Ectodermal cell (in vitro differentiated cells): ENCODE data around the gene NPEPPS.
"Not testable (repeated sequence)": the region's sequence is repeated elsewhere in the genome, so short reads cannot be mapped to it uniquely, and the experiment has no call there.

Source experiments
- H3K27ac ChIP-seq: 2 replicates; pipeline ENCODE4 v1.7.0; 2013; ENCODE audit warnings: mild to moderate bottlenecking, low read depth, low read length; ENCODE audit not compliant: insufficient read depth, poor library complexity, severe bottlenecking
- H3K27me3 ChIP-seq: 2 replicates; pipeline ENCODE4 v1.7.0; 2013; ENCODE audit warnings: mild to moderate bottlenecking, low read length; ENCODE audit not compliant: insufficient read depth, control insufficient read depth, poor library complexity, severe bottlenecking
- H3K36me3 ChIP-seq: one replicate; pipeline ENCODE4 v1.7.0; 2013; ENCODE audit warnings: low read length; ENCODE audit not compliant: control insufficient read depth, insufficient read depth
- H3K4me1 ChIP-seq: one replicate; pipeline ENCODE4 v1.7.0; 2013; ENCODE audit warnings: low read length; ENCODE audit not compliant: control insufficient read depth, insufficient read depth
- H3K4me3 ChIP-seq: 2 replicates; pipeline ENCODE4 v1.7.0; 2013; ENCODE audit warnings: low read depth, low read length, control low read depth; ENCODE audit not compliant: insufficient read depth
- H3K9me3 ChIP-seq: 2 replicates; pipeline ENCODE4 v1.7.0; 2013; ENCODE audit warnings: mild to moderate bottlenecking, low read length, moderate library complexity; ENCODE audit not compliant: control insufficient read depth
- WGBS, 2 experiments: methylation state at CpG; one replicate each; pipeline ENCODE4 v1.1.7; 2013; ENCODE audit warnings: missing lambda C conversion rate in 2 of 2; 5-methylcytosine and 5-hydroxymethylcytosine counted together

NPEPPS gene

DNA sequence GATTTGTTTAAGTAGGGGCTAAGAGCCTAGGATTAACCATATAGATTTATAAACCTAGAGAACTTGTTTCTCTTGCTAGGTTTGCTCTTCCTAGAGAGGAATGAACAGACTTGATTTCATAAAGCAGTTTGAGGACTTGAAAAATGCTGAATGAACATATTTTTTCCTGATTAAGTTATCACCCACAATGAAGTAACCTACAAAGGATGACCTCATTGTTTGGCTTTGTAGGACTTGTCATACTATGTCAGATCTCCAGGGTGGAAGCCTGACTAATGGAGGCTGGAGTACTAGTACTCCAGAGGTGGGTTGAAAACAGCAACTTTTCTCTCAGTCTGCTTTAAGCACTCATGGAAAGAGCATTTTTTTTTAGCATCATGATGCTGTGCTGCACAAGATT, 12.0 kb upstream of the NPEPPS start:
- not testable (repeated sequence) for H3K4me3 ChIP-seq, H3K4me1 ChIP-seq, H3K9me3 ChIP-seq, H3K36me3 ChIP-seq, H3K27ac ChIP-seq, H3K27me3 ChIP-seq

DNA sequence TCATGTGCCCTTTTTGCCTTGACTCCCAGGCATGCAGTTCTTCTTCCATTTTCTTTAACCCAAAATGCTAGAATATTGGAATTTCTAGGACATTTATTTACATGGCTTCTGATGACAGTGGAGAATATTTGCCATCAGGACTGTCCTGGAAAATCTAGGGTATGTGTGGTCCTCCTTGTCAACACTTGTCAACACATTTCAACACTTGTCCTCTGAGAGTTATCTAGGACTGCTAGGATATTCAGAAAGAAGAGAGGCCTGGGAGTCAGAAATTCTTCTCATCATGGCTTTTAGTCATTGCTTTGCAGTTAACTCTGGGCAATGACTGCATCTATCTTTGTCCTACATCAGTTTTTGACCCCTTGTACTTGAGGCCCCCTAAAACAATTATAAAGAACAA, 11.5 kb upstream of the NPEPPS start:
- H3K27me3 ChIP-seq, H3K4me1 ChIP-seq, H3K4me3 ChIP-seq, H3K9me3 ChIP-seq, H3K36me3 ChIP-seq, H3K27ac ChIP-seq: not testable (repeated sequence)

DNA sequence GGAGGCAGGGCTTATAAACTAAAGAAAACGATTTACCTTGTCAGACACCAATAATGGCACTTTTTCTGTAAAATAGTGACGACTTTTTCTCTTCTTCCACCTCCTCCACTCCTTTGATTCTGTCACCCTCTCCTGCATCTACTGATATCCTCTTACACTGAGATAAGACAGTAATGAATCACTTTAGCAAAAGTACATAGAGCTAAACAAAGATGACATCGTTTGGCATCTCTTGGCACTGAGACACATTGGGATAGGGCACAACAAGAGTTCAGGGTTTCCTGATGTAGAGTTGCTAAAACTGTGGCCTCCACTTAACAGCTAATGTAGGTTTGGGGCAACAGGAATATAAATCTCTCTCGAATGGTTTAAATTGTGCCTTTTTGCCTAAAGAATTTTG, 10.6 kb upstream of the NPEPPS start:
- H3K27me3 ChIP-seq, H3K4me1 ChIP-seq, H3K9me3 ChIP-seq, H3K36me3 ChIP-seq, H3K27ac ChIP-seq, H3K4me3 ChIP-seq: not testable (repeated sequence)
- 79 to 87% methylated on average over 3 of the region's 4 CpGs for WGBS, 2 experiments

DNA sequence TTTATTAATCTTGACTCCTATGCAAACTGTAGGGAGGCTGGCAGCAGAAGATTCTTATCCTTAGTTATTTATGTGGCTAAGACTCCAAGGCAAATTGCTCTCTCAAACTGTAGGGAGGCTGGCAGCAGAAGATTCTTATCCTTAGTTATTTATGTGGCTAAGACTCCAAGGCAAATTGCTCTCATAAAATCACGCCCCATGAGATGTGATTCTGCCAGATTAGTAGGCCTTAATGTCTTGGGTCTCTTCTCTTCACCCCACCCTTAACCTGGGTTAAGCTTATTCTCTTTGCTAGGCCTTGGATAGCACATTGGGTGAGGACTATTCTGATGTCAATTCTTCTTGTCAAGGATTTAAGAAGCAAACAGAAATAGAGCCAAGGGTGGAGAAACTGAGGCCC, 9.5 kb upstream of the NPEPPS start:
- not testable (repeated sequence) for H3K36me3 ChIP-seq, H3K9me3 ChIP-seq, H3K4me3 ChIP-seq, H3K27me3 ChIP-seq, H3K4me1 ChIP-seq, H3K27ac ChIP-seq
- 91 to 100% methylated on average over 1 of the region's 1 CpG for WGBS, 2 experiments

DNA sequence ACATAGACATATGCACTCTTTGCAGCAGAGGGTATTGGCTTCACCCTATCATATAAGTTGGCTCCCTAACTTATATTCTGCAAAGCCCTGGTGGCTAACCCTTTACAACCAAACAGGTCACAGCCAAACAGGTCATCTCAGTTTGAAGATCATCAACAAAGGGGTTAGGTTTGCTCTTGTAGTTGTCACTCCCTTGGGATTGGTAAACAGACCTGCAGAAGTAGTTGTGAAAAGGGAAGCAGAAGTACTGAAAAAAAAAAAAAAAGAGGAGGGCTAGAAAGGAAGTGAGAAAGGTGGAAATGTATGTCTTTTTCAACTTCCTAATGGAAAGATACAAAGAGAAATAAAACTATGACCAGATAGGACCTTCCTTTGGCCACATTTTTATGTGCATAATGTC, 8.6 kb upstream of the NPEPPS start:
- not testable (repeated sequence) for H3K9me3 ChIP-seq, H3K27ac ChIP-seq, H3K27me3 ChIP-seq, H3K4me1 ChIP-seq, H3K36me3 ChIP-seq, H3K4me3 ChIP-seq

DNA sequence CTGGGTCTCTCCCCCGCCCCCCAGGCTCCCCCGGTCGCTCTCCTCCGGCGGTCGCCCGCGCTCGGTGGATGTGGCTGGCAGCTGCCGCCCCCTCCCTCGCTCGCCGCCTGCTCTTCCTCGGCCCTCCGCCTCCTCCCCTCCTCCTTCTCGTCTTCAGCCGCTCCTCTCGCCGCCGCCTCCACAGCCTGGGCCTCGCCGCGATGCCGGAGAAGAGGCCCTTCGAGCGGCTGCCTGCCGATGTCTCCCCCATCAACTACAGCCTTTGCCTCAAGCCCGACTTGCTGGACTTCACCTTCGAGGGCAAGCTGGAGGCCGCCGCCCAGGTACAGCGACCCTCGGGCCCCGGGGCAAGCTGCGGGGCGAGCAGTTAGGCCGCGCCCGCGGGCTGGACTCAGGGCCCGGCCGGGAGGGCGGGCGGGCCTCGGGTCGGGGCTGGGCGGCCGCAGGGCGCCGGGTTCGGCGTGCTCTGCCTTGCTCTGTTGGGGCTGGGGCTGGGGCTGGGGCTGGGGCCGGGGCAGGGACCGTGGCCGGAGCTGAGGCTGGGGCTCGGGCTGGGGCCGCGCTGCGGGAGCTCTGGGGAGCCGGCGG, 419 bp downstream of the NPEPPS start:
- not testable (repeated sequence) for H3K27me3 ChIP-seq, H3K4me1 ChIP-seq, H3K9me3 ChIP-seq, H3K36me3 ChIP-seq
- Histone ChIP-seq H3K4me3 (peak overlapping the region; percentile 60), H3K27ac (peak overlapping the region; percentile 72)
- WGBS, 2 experiments: 0 to 3% methylated on average over 8 to 27 of the region's 61 CpGs

DNA sequence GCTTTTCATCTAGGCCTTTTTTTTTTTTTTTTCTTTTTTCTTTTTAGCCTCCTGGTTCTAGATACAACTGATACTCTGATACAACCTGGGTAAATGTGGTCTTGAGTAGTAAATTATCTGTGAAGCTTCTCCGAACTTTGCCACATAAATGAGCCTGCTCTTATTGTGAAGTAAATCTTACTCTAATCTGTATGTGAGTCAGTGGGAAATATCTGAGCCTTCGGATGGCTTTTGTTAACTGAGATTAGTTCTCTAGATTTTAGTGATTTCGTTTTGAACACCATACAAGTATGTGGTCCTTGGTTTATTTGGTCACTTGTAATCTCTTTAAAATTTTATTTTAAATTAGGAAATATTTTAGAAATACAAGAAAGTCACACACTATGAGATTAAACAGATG, 8.2 kb downstream of the NPEPPS start:
- not testable (repeated sequence) for H3K9me3 ChIP-seq, H3K27me3 ChIP-seq, H3K4me3 ChIP-seq, H3K4me1 ChIP-seq, H3K36me3 ChIP-seq, H3K27ac ChIP-seq
- WGBS, 2 experiments: 91 to 92% methylated on average over 2 to 3 of the region's 3 CpGs

DNA sequence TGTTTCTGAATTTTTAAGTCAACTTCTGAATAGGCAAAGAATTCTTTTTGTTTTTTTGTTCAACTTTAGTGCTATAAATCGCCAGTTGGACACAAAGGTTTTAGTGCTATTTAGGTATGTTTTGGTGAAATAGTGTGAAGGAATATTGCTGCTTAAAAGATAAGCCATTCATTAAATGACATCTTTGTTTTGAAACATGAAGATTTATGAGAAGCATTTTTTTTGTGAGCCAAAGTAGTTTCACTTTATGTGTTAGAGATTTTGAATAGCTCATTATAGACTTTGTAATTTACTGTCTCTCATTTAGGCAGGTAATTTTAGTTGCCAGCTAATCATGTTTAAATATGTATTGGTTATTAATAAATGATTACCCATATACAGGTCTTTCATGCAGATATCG, 10.8 kb downstream of the NPEPPS start:
- not testable (repeated sequence) for H3K36me3 ChIP-seq, H3K4me1 ChIP-seq, H3K9me3 ChIP-seq, H3K4me3 ChIP-seq, H3K27ac ChIP-seq, H3K27me3 ChIP-seq
- no CpG with 5 or more reads among the region's 2 CpGs for WGBS, 2 experiments

DNA sequence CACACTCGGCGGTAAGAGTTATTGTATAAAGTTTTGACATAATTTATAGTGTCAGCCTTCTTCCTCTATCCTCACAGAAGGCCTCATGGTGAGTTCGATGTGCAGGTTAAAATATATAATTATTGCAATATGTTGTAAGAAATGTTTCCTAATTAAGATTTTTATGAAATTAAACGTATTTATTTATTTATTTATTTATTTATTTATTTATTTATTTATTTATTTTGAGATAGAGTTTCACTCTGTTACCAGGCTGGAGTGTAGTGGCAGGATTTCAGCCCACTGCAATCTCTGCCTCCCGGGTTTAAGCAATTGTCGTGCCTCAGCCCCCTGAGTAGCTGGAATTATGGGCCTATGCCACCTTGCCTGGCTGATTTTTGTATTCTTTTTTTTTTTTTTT, 13.4 kb downstream of the NPEPPS start:
- H3K9me3 ChIP-seq, H3K36me3 ChIP-seq, H3K4me3 ChIP-seq, H3K4me1 ChIP-seq, H3K27me3 ChIP-seq, H3K27ac ChIP-seq: not testable (repeated sequence)
- WGBS, 2 experiments: 90% methylated on average over 2 to 4 of the region's 6 CpGs

DNA sequence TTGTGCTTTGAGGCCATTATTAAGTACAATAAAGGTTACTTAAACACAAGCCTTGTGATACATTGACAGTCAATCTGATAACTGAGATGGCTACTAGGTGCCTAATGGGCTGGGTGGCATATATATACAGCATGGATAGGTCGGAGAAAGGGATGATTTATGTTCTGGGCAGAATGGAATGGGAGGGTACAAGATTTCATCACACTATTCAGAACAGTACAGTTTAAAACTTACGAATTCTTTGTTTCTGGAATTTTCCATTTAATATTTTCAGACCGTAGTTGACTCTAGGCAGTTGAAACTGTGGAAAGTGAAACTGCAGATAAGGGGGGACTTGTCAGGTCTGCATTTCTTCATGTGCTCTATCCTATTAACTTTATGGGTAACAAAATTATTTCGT, 23.8 kb downstream of the NPEPPS start:
- WGBS, 2 experiments: 96 to 100% methylated on average over 2 of the region's 4 CpGs
- H3K9me3 ChIP-seq, H3K27me3 ChIP-seq, H3K27ac ChIP-seq, H3K36me3 ChIP-seq, H3K4me1 ChIP-seq, H3K4me3 ChIP-seq: not testable (repeated sequence)

DNA sequence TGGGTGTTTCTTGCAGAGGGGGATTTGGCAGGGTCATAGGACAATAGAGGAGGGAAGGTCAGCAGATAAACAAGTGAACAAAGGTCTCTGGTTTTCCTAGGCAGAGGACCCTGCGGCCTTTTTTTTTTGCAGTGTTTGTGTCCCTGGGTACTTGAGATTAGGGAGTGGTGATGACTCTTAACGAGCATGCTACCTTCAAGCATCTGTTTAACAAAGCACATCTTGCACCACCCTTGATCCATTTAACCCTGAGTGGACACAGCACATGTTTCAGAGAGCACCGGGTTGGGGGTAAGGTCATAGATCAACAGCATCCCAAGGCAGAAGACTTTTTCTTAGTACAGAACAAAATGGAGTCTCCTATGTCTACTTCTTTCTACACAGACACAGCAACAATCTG, 25.2 kb downstream of the NPEPPS start:
- H3K27me3 ChIP-seq, H3K4me3 ChIP-seq, H3K27ac ChIP-seq, H3K36me3 ChIP-seq, H3K4me1 ChIP-seq, H3K9me3 ChIP-seq: not testable (repeated sequence)
- 88 to 93% methylated on average over 2 to 3 of the region's 3 CpGs for WGBS, 2 experiments
